ENCODE data around the gene ERN2. TPM values are rescaled to one million over a fixed set of nuclear protein-coding genes. Genes with fewer than 3 reads are reported as not detected.
"Not testable (repeated sequence)": the region's sequence is repeated elsewhere in the genome, so short reads cannot be mapped to it uniquely, and the experiment has no call there.

Gene ERN2
- total and polyA plus RNA-seq, 4 donors: 0.46 to 10.6 (median 3.5) TPM

- no peak overlapping the region for H3K27ac ChIP-seq (ENCODE audit: low read depth in 1 of 2, low read length in 1 of 2)
- no peak for ATAC-seq (ENCODE audit: insufficient read depth, low FRiP score)
- 73 to 76% methylated on average over 1 of the region's 1 CpG for WGBS, 2 donors
- no peak for DNase-seq
- no peak overlapping the region for H3K4me3 ChIP-seq
- no peaks in the 10 kb centered on the region for H3K4me1 ChIP-seq (ENCODE audit: control insufficient read depth in 5 of 5, insufficient read depth in 5 of 5, low read length in 5 of 5)
- no peaks in the 10 kb centered on the region for H3K36me3 ChIP-seq (ENCODE audit: control insufficient read depth in 4 of 4, insufficient read depth in 4 of 4, low read length in 4 of 4)
- H3K9me3 ChIP-seq (ENCODE audit: control insufficient read depth in 4 of 4, insufficient read depth in 3 of 4, low read length in 3 of 4): peaks cover 0 to 2% (median 0%) of the 10 kb centered on the region in 4 donors
- H3K9ac ChIP-seq (ENCODE audit: insufficient read depth in 1 of 2, low read length in 2 of 2): no peak overlapping the region
- no peak for TF ChIP-seq CTCF (IDR thresholded peaks at IDR 0.05; ENCODE audit: control extremely low read depth, extremely low read depth)
- no peaks in the 10 kb centered on the region for H3K27me3 ChIP-seq (ENCODE audit: control insufficient read depth in 3 of 3, insufficient read depth in 3 of 3, low read length in 2 of 3)
Measured at GRCh38 chr16:23739516-23739915, 26.5 kb upstream of the ERN2 start.

GRCh38 chr16:23737423-23738028, 24.5 kb upstream of the ERN2 start:
- not testable (repeated sequence) for H3K9me3 ChIP-seq (ENCODE audit: control insufficient read depth in 4 of 4, insufficient read depth in 3 of 4, low read length in 3 of 4); H3K36me3 ChIP-seq (ENCODE audit: control insufficient read depth in 4 of 4, insufficient read depth in 4 of 4, low read length in 4 of 4); ATAC-seq (ENCODE audit: insufficient read depth, low FRiP score); H3K9ac ChIP-seq (ENCODE audit: insufficient read depth in 1 of 2, low read length in 2 of 2); DNase-seq; H3K27ac ChIP-seq (ENCODE audit: low read depth in 1 of 2, low read length in 1 of 2); H3K4me1 ChIP-seq (ENCODE audit: control insufficient read depth in 5 of 5, insufficient read depth in 5 of 5, low read length in 5 of 5); H3K27me3 ChIP-seq (ENCODE audit: control insufficient read depth in 3 of 3, insufficient read depth in 3 of 3, low read length in 2 of 3); H3K4me3 ChIP-seq
- WGBS, 2 donors: 85 to 94% methylated on average over 1 of the region's 1 CpG

GRCh38 chr16:23734176-23734893, 21.3 kb upstream of the ERN2 start:
- peak in 2 of 3 donors; percentile 14 to 37 for DNase-seq
- Histone ChIP-seq H3K4me3 (no peak overlapping the region), H3K9me3 (ENCODE audit: control insufficient read depth in 4 of 4, insufficient read depth in 3 of 4, low read length in 3 of 4) (no peaks in the 10 kb centered on the region), H3K36me3 (ENCODE audit: control insufficient read depth in 4 of 4, insufficient read depth in 4 of 4, low read length in 4 of 4) (no peaks in the 10 kb centered on the region), H3K4me1 (ENCODE audit: control insufficient read depth in 5 of 5, insufficient read depth in 5 of 5, low read length in 5 of 5) (no peaks in the 10 kb centered on the region), H3K27me3 (ENCODE audit: control insufficient read depth in 3 of 3, insufficient read depth in 3 of 3, low read length in 2 of 3) (peaks cover 0 to 3% (median 0%) of the 10 kb centered on the region in 3 donors), H3K9ac (ENCODE audit: insufficient read depth in 1 of 2, low read length in 2 of 2) (no peak overlapping the region), H3K27ac (ENCODE audit: low read depth in 1 of 2, low read length in 1 of 2) (no peak overlapping the region)
- 71 to 88% methylated on average over 19 of the region's 19 CpGs for WGBS, 2 donors
- no peak for ATAC-seq (ENCODE audit: insufficient read depth, low FRiP score)
- no peak for TF ChIP-seq CTCF (IDR thresholded peaks at IDR 0.05; ENCODE audit: control extremely low read depth, extremely low read depth)
